Activated T-helper 1 cell treated with anti-CD3 and anti-CD28 coated beads, Interleukin-12 subunit alpha, Interleukin-12 subunit beta, Interleukin-2, Interleukin-4 antibody, amounts not matched to agents 30 ng/mL and 10 ng/mL and 1 ng/mL, durations not matched to agents 14 hours and 24 hours and 36 hours (primary cell): ENCODE results near the gene FBXL14. TPM values are rescaled to one million over a fixed set of nuclear protein-coding genes. Genes with fewer than 3 reads are reported as not detected.

Source experiments
- DNase-seq: peaks from one replicate; pipeline ENCODE4 v3.0.0; 2021; ENCODE audit warnings: low spot score
- H3K27ac Mint-ChIP-seq: one replicate; pipeline ENCODE4 v1.8.0; 2021; ENCODE audit warnings: mild to moderate bottlenecking, mixed read lengths
- H3K27me3 Mint-ChIP-seq: one replicate; pipeline ENCODE4 v1.8.0; 2022; ENCODE audit warnings: mild to moderate bottlenecking, moderate library complexity, mixed read lengths; ENCODE audit not compliant: insufficient read depth
- H3K36me3 Mint-ChIP-seq: one replicate; pipeline ENCODE4 v1.8.0; 2021; ENCODE audit warnings: low read depth, mixed read lengths
- H3K4me1 Mint-ChIP-seq: one replicate; pipeline ENCODE4 v1.8.0; 2021; ENCODE audit warnings: low read depth, mixed read lengths
- H3K4me3 Mint-ChIP-seq: one replicate; pipeline ENCODE4 v1.8.0; 2021; ENCODE audit warnings: mild to moderate bottlenecking, moderate library complexity, mixed read lengths
- H3K9me3 Mint-ChIP-seq: one replicate; pipeline ENCODE4 v1.8.0; 2021; ENCODE audit warnings: mixed read lengths
- intact Hi-C: fragments of 100-400 bp; cut with micrococcal nuclease; formaldehyde crosslinking; loops from one replicate; pipeline ENCODE4 v1.15.1; 2024
- total RNA-seq: library from RNA; stranded (reverse); gene quantifications from 2 replicates; pipeline ENCODE4 v1.2.3, GENCODE V29; 2022

The FBXL14 gene
- total RNA-seq, 1 donor from 2014 or later, result 19.4 TPM

DNA sequence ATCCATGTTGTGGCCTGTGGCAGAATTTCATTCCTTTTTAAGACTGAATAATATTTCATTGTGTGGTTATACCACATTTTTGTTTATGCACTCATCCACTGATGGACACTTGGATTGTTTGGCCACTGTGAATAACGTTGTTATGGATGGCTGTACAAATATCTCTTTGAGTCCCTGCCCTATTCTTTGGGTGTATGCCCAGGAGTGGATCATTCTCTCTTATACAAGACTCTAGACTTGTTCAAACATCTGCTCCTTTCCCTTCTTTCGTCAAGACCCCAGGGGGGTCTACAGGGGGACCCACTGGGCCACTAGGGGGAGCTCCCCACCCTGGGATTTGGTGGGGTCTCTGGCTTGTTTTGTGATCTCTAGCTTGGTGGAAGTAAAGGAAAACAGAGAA lies 77.4 kb downstream of the FBXL14 start:
- peaks cover 10% of the 10 kb centered on the region for H3K4me1 Mint-ChIP-seq
- DNase-seq, result no peak
- H3K9me3 Mint-ChIP-seq, result peaks cover 8% of the 10 kb centered on the region
- no peak overlapping the region for H3K27ac Mint-ChIP-seq
- H3K27me3 Mint-ChIP-seq, result peaks cover 37% of the 10 kb centered on the region
- no peaks in the 10 kb centered on the region for H3K36me3 Mint-ChIP-seq
- intact Hi-C loops, result no loop called here
- H3K4me3 Mint-ChIP-seq, result no peak overlapping the region

Other genes with a start within 250 kb of the FBXL14 start
- 1.1 and 2.0 TPM in 2 replicates for gene WNT5B, start 34.6 kb upstream of the FBXL14 start, total RNA-seq
- 69.4 and 75.2 TPM in 2 replicates for gene ADIPOR2, start 96.5 kb upstream of the FBXL14 start, total RNA-seq
- not detected in 2 replicates for gene LRTM2, start 226.0 kb upstream of the FBXL14 start, total RNA-seq